Liver (tissue), 9 donors: ENCODE measurements around the gene CLMN. TPM values are rescaled to one million over a fixed set of nuclear protein-coding genes. Genes with fewer than 3 reads are reported as not detected.

Experiments
- DNase-seq: peaks from one replicate; pipeline ENCODE4 v3.0.0-alpha.2; 2017; ENCODE audit warnings: low spot score
- H3K27ac ChIP-seq, 2 donors: one replicate each; pipeline ENCODE4 v1.7.0; 2013; ENCODE audit warnings: inconsistent platforms in 2 of 2, low read length in 2 of 2, control low read depth in 1 of 2, low read depth in 1 of 2, mild to moderate bottlenecking in 1 of 2
- H3K27me3 ChIP-seq, 4 donors: one replicate each; pipeline versions ENCODE4 v1.6.1 to v1.7.0; 2013; ENCODE audit warnings: low read length in 3 of 4, inconsistent platforms in 1 of 4, mild to moderate bottlenecking in 1 of 4, moderate library complexity in 1 of 4; ENCODE audit not compliant: control insufficient read depth in 4 of 4, insufficient read depth in 4 of 4
- H3K36me3 ChIP-seq, 4 donors: one replicate each; pipeline versions ENCODE4 v1.6.1 to v1.7.0; 2013; ENCODE audit warnings: low read length in 3 of 4, mild to moderate bottlenecking in 3 of 4, low read depth in 1 of 4, moderate library complexity in 1 of 4; ENCODE audit not compliant: control insufficient read depth in 4 of 4, insufficient read depth in 3 of 4
- H3K4me1 ChIP-seq, 4 donors: one replicate each; pipeline versions ENCODE4 v1.6.1 to v1.7.0; 2013; ENCODE audit warnings: low read length in 3 of 4, mild to moderate bottlenecking in 3 of 4, moderate library complexity in 1 of 4; ENCODE audit not compliant: control insufficient read depth in 4 of 4, insufficient read depth in 4 of 4
- H3K4me3 ChIP-seq, 3 donors: one replicate each; pipeline versions ENCODE4 v1.6.1 to v1.7.0; 2013; ENCODE audit warnings: low read length in 3 of 3, control low read depth in 1 of 3, low read depth in 1 of 3, mild to moderate bottlenecking in 1 of 3
- H3K9ac ChIP-seq, 2 donors: one replicate each; pipeline ENCODE4 v1.7.0; 2013; ENCODE audit warnings: low read length in 2 of 2, mild to moderate bottlenecking in 2 of 2, moderate library complexity in 2 of 2, control low read depth in 1 of 2, low read depth in 1 of 2
- H3K9me3 ChIP-seq, 4 donors: one replicate each; pipeline versions ENCODE4 v1.6.1 to v1.7.0; 2013; ENCODE audit warnings: low read length in 3 of 4; ENCODE audit not compliant: control insufficient read depth in 4 of 4
- ATF3 ChIP-seq: IDR thresholded peaks from 2 replicates; pipeline ENCODE4 v1.6.1; 2016; ENCODE audit warnings: antibody characterized with exemption
- CTCF ChIP-seq: fragments of 150-350 bp; IDR thresholded peaks from 2 replicates; pipeline ENCODE4 v1.5.1; 2017; ENCODE audit warnings: improper control_type of control experiment, low read depth, low read length; ENCODE audit not compliant: missing input control
- EGR1 ChIP-seq, 2 donors: IDR thresholded peaks; 2 replicates each; pipeline ENCODE4 v1.6.1; 2016 to 2018; ENCODE audit warnings: antibody characterized with exemption in 2 of 2, low read depth in 2 of 2
- FOXA2 ChIP-seq: IDR thresholded peaks from 2 replicates; pipeline ENCODE4 v1.6.1; 2016; ENCODE audit warnings: antibody characterized with exemption
- GABPA ChIP-seq, 2 donors: IDR thresholded peaks in 1 of 2; conservative IDR thresholded peaks in 1 of 2; 2 replicates each; pipeline ENCODE4 v1.6.1; 2016; ENCODE audit warnings: antibody characterized with exemption in 2 of 2, mild to moderate bottlenecking in 1 of 2, moderate library complexity in 1 of 2
- HNF4G ChIP-seq: IDR thresholded peaks from 2 replicates; pipeline ENCODE4 v1.6.1; 2016; ENCODE audit warnings: antibody characterized with exemption
- JUND ChIP-seq, 2 donors: IDR thresholded peaks; 2 replicates each; pipeline ENCODE4 v1.6.1; 2016; ENCODE audit warnings: antibody characterized with exemption in 2 of 2
- NR2F2 ChIP-seq: IDR thresholded peaks from 2 replicates; pipeline ENCODE4 v1.6.1; 2016; ENCODE audit warnings: antibody characterized with exemption
- RAD21 ChIP-seq, 2 donors: IDR thresholded peaks; 2 replicates each; pipeline ENCODE4 v1.6.1; 2016; ENCODE audit warnings: antibody characterized with exemption in 2 of 2, mild to moderate bottlenecking in 2 of 2
- REST ChIP-seq: IDR thresholded peaks from 2 replicates; pipeline ENCODE4 v1.6.1; 2016; ENCODE audit warnings: antibody characterized with exemption, mild to moderate bottlenecking
- RXRA ChIP-seq, 2 donors: IDR thresholded peaks; 2 replicates each; pipeline ENCODE4 v1.6.1; 2017 to 2018; ENCODE audit warnings: antibody characterized with exemption in 2 of 2, mild to moderate bottlenecking in 1 of 2
- SP1 ChIP-seq: IDR thresholded peaks from 2 replicates; pipeline ENCODE4 v1.6.1; 2018; ENCODE audit warnings: antibody characterized with exemption, mild to moderate bottlenecking
- YY1 ChIP-seq: IDR thresholded peaks from 2 replicates; pipeline ENCODE4 v1.6.1; 2016; ENCODE audit warnings: antibody characterized with exemption, mild to moderate bottlenecking
- WGBS: extraction: QIAGEN DNeasy Blood & Tissue Kit; methylation state at CpG from one replicate; pipeline ENCODE4 v1.1.7; 2013; 5-methylcytosine and 5-hydroxymethylcytosine counted together
- polyA plus RNA-seq, 2 donors: library from polyadenylated mRNA; stranded (reverse) in 1 of 2; unstranded in 1 of 2; fragments of 200-250 nt in 1 of 2; fragments of >200 nt in 1 of 2; fragmentation: Nextera tagmentation in 1 of 2; extraction: Ambion mirVana in 1 of 2; gene quantifications; one replicate each; pipeline versions ENCODE4 v1.2.1 to v1.2.3, GENCODE V29; 2013 to 2015
- total RNA-seq, 2 donors: library from RNA; depleted of rRNA; stranded (reverse); fragments of >200 nt; gene quantifications; one replicate each; pipeline ENCODE4 v1.2.3, GENCODE V29; 2014
- donor health status: healthy.
- donor health status: healthy.
- donor health status: healthy.
- donor health status: healthy.
- donor health status: healthy.

Gene CLMN
- total and polyA plus RNA-seq, 4 donors = 6.0 to 41.1 (median 24.1) TPM

- no peak for TF ChIP-seq RXRA (IDR thresholded peaks at IDR 0.05)
- TF ChIP-seq HNF4G = no peak
- TF ChIP-seq SP1 = no peak
- TF ChIP-seq GABPA (IDR thresholded peaks at IDR 0.05 in 1 of 2, conservative IDR thresholded peaks at IDR 0.05 in 1 of 2) = no peak
These were observed 17.4 kb upstream of the CLMN start (continued) for GRCh38 chr14:95337041-95337595.

GRCh38 chr14:95336192-95336760 lies 16.6 kb upstream of the CLMN start:
- no peak overlapping the region for H3K4me3 ChIP-seq
- H3K9me3 ChIP-seq = no peaks in the 10 kb centered on the region
- no peak overlapping the region for H3K27ac ChIP-seq
- no peak overlapping the region for H3K9ac ChIP-seq
- 83% methylated on average over 5 of the region's 5 CpGs for whole genome bisulfite sequencing
- TF ChIP-seq NR2F2 (no peak), ATF3 (no peak), JUND (IDR thresholded peaks at IDR 0.05) (no peak), FOXA2 (no peak), RXRA (IDR thresholded peaks at IDR 0.05) (no peak), REST (no peak)
- DNase-seq = no peak
- H3K27me3 ChIP-seq = no peaks in the 10 kb centered on the region
- H3K4me1 ChIP-seq = peaks cover 10 to 46% (median 26%) of the 10 kb centered on the region in 4 donors
- H3K36me3 ChIP-seq = no peaks in the 10 kb centered on the region

- no peak overlapping the region for H3K4me3 ChIP-seq
- H3K9ac ChIP-seq = no peak overlapping the region
- TF ChIP-seq CTCF = no peak
- no peak for TF ChIP-seq HNF4G
- no peak for TF ChIP-seq RAD21 (IDR thresholded peaks at IDR 0.05)
- no peak for TF ChIP-seq EGR1 (IDR thresholded peaks at IDR 0.05; ENCODE audit: low read depth in 2 of 2)
- no peak for TF ChIP-seq YY1
- TF ChIP-seq REST = no peak
- TF ChIP-seq FOXA2 = no peak
- TF ChIP-seq SP1 = no peak
- no peak for TF ChIP-seq ATF3
- no peaks in the 10 kb centered on the region for H3K9me3 ChIP-seq
- H3K27ac ChIP-seq = no peak overlapping the region
- no peaks in the 10 kb centered on the region for H3K27me3 ChIP-seq
- DNase-seq = no peak
- H3K4me1 ChIP-seq = peaks cover 11 to 41% (median 27%) of the 10 kb centered on the region in 4 donors
- WGBS = 94% methylated on average over 2 of the region's 2 CpGs
- H3K36me3 ChIP-seq = no peaks in the 10 kb centered on the region
These were observed 15.4 kb upstream of the CLMN start for GRCh38 chr14:95335071-95335470.
